BLaER1 (cell line): ENCODE data around the gene CNTROB.

Source experiments
- H3K27ac ChIP-seq: shearing (Covaris generic); formaldehyde crosslinking; 2 replicates; pipeline ENCODE4 v1.8.1; 2022
- H3K27me3 ChIP-seq: shearing (Covaris generic); formaldehyde crosslinking; 2 replicates; pipeline ENCODE4 v1.8.1; 2022
- H3K36me3 ChIP-seq: shearing (Covaris generic); formaldehyde crosslinking; 2 replicates; pipeline ENCODE4 v1.8.1; 2022
- H3K4me1 ChIP-seq: shearing (Covaris generic); formaldehyde crosslinking; 2 replicates; pipeline ENCODE4 v1.8.1; 2022
- H3K4me2 ChIP-seq: shearing (Covaris generic); formaldehyde crosslinking; 2 replicates; pipeline ENCODE4 v1.8.1; 2022
- H3K4me3 ChIP-seq: shearing (Covaris generic); formaldehyde crosslinking; 2 replicates; pipeline ENCODE4 v1.8.1; 2022
- H3K9ac ChIP-seq: shearing (Covaris generic); formaldehyde crosslinking; 2 replicates; pipeline ENCODE4 v1.8.1; 2022
- H3K9me3 ChIP-seq: shearing (Covaris generic); formaldehyde crosslinking; 2 replicates; pipeline ENCODE4 v1.8.1; 2022
- H4K20me1 ChIP-seq: shearing (Covaris generic); formaldehyde crosslinking; 2 replicates; pipeline ENCODE4 v1.8.1; 2022
- Cebpa-rat ChIP-seq: shearing (Covaris generic); IDR thresholded peaks from 2 replicates; pipeline ENCODE4 v1.8.1; 2022

Gene CNTROB

GRCh38 chr17:7955414-7956227, 23.6 kb downstream of the CNTROB start:
- H3K9me3 ChIP-seq: no peaks in the 10 kb centered on the region
- no peak overlapping the region for H3K4me2 ChIP-seq
- no peaks in the 10 kb centered on the region for H3K27me3 ChIP-seq
- no peaks in the 10 kb centered on the region for H3K4me1 ChIP-seq
- H3K36me3 ChIP-seq: peaks cover 8% of the 10 kb centered on the region
- H3K4me3 ChIP-seq: no peak overlapping the region
- no peak overlapping the region for H3K9ac ChIP-seq
- H3K27ac ChIP-seq: no peak overlapping the region
- TF ChIP-seq Cebpa-rat: no peak
- H4K20me1 ChIP-seq: no peaks in the 10 kb centered on the region

GRCh38 chr17:7956228-7956965, 24.4 kb downstream of the CNTROB start:
- Histone ChIP-seq H3K27me3 (no peaks in the 10 kb centered on the region), H4K20me1 (no peaks in the 10 kb centered on the region), H3K9ac (no peak overlapping the region), H3K9me3 (no peaks in the 10 kb centered on the region), H3K36me3 (0 out of 2 replicates have a peak, but pooled peaks cover 6% of the 10 kb centered on the region), H3K4me3 (no peak overlapping the region), H3K27ac (no peak overlapping the region), H3K4me1 (no peaks in the 10 kb centered on the region), H3K4me2 (no peak overlapping the region)
- no peak for TF ChIP-seq Cebpa-rat

DNA sequence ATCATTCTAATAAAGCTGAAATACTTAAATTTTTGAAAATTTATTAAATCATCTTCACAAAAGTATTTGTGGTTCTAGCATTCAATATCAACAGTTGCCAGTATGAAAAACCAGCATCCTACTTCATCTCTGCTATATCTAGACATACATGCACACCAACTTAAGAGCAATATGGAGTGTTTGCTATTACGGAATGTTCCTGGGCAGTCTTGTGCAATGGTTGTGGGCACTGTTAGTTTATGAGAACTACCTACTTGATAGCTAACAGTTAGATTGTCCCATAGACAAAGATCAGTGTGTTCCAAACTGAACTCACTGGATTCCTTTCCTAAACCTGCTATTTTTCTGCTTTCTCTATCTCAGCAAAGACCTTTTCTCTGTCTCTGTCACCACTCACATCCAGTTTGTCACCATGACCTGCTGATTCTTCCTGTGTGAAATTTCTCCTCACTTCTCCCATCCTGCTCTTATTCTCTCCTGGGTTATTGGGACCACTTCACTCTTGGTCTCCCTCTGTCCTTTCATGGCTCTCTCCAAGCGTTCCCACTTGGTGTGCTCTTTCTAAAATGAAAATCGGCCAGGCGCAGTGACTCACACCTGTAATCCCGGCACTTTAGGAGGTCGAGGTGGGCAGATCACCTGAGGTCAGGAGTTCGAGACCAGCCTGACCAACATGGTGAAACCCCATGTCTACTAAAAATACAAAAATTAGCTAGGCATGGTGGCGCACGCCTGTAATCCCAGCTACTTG, 27.7 kb downstream of the CNTROB start:
- TF ChIP-seq Cebpa-rat: no peak
- H3K4me3 ChIP-seq: no peak overlapping the region
- H4K20me1 ChIP-seq: no peaks in the 10 kb centered on the region
- H3K9me3 ChIP-seq: no peaks in the 10 kb centered on the region
- H3K4me2 ChIP-seq: no peak overlapping the region
- H3K27me3 ChIP-seq: no peaks in the 10 kb centered on the region
- no peaks in the 10 kb centered on the region for H3K4me1 ChIP-seq
- no peak overlapping the region for H3K9ac ChIP-seq
- no peaks in the 10 kb centered on the region for H3K36me3 ChIP-seq
- H3K27ac ChIP-seq: no peak overlapping the region

DNA sequence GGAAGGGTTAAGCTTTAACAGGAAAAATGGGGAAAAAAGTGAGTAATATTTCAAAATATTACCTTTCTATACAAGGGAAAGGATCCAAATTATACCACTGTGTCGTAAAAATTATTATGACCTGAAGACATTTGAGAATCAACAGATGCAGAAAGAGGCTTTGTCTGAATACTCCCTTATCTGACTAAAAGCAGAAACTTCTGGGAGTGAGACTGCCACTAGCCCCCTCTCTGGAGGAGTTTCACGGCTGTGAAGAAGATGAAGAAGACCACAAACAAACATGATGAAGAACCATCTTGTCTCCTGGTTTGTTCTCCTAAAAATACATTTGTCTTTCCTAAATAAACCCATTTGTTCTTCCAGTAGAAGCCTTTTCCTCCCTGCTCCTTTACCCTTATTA, 29.4 kb downstream of the CNTROB start:
- TF ChIP-seq Cebpa-rat: no peak
- Histone ChIP-seq H3K4me3 (no peak overlapping the region), H3K9me3 (no peaks in the 10 kb centered on the region), H3K4me1 (no peaks in the 10 kb centered on the region), H3K27me3 (no peaks in the 10 kb centered on the region), H3K4me2 (no peak overlapping the region), H4K20me1 (no peaks in the 10 kb centered on the region), H3K36me3 (no peaks in the 10 kb centered on the region), H3K27ac (no peak overlapping the region), H3K9ac (no peak overlapping the region)

DNA sequence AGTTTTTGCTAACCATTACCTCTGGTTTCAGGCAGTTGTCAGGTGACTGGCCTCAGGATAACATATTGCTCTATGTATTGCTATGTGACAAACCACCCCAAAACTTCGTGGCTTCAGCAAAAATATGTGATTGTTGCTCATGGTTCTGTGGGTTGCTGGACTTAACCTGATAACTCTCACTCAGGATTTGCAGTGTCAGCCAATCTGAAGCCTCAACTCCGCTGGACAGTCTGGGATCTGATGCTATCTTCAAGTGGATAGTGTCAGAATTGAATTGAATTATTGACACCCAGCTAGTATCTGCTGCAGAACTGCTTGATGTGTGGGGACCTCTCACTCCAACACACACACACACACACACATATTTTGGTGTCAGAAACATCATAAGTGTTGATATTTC, 35.7 kb downstream of the CNTROB start:
- Histone ChIP-seq H3K9me3 (no peaks in the 10 kb centered on the region), H3K4me3 (no peak overlapping the region), H3K27ac (no peak overlapping the region)

GRCh38 chr17:7969433-7969832, 37.4 kb downstream of the CNTROB start:
- Histone ChIP-seq H3K36me3 (no peaks in the 10 kb centered on the region), H4K20me1 (no peaks in the 10 kb centered on the region), H3K4me3 (no peak overlapping the region), H3K9me3 (peaks cover 11% of the 10 kb centered on the region), H3K27me3 (no peaks in the 10 kb centered on the region), H3K9ac (no peak overlapping the region), H3K4me1 (no peaks in the 10 kb centered on the region), H3K27ac (no peak overlapping the region), H3K4me2 (no peak overlapping the region)
- TF ChIP-seq Cebpa-rat: no peak

More for the DNA sequence above, 35.7 kb downstream of the CNTROB start:
- Histone ChIP-seq H3K9ac (no peak overlapping the region), H3K36me3 (no peaks in the 10 kb centered on the region), H3K4me1 (no peaks in the 10 kb centered on the region), H3K4me2 (no peak overlapping the region), H4K20me1 (no peaks in the 10 kb centered on the region), H3K27me3 (no peaks in the 10 kb centered on the region)
- no peak for TF ChIP-seq Cebpa-rat

DNA sequence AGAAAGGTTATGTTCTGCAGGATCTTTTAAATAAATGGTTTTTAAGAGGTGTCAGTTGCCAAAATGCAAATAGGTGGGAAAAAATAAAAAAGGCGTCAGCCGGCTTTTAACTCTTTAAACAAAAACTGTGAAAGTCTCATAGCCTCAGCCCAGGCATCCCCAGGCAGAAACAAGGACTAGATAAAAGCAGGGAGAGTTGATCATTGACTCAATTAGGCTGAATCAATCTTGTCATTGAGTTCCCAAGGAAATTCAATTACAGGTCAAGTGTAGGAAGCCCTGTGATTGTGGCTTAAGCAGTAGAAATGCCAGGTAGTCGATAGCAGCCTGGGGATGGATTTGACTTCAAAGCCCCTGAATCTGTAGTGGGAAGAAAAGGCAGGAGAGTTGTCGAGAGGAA, 39.6 kb downstream of the CNTROB start:
- Histone ChIP-seq H3K9me3 (peaks cover 29% of the 10 kb centered on the region), H3K9ac (no peak overlapping the region), H3K36me3 (no peaks in the 10 kb centered on the region), H3K4me1 (no peaks in the 10 kb centered on the region), H3K27ac (no peak overlapping the region), H4K20me1 (no peaks in the 10 kb centered on the region), H3K27me3 (no peaks in the 10 kb centered on the region), H3K4me3 (no peak overlapping the region), H3K4me2 (no peak overlapping the region)
- TF ChIP-seq Cebpa-rat: no peak

DNA sequence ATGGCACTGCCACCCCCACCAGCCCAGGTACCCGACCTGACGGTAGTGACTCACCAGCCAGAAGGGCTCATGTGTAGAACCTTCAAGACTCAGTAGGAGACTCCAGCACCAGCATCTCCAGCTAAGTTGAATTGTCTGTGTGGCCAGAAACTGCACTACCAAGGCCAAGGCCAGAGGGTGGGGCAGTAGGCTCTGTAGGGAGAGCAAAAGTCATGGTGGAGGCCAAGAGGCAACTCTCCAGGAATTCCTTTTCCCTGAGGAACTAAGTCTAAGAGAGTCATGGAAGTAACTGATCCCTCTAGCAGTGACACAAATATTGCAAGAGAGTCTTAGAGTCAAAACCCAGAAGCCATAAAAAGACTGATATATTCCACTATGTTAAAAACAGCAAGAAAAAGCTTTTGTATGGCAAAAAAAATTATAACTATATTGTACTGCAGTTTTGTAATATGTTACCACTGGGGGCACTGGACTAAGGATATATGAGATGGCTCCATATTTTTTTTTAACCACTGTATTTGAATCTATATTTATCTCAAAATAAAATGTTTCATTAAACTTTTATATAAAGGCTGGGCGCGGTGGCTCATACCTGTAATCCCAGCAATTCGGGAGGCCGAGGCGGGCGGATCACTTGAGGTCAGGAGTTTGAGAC, 40.3 kb downstream of the CNTROB start:
- Histone ChIP-seq H3K4me2 (no peak overlapping the region), H3K4me1 (no peaks in the 10 kb centered on the region), H4K20me1 (no peaks in the 10 kb centered on the region), H3K4me3 (no peak overlapping the region), H3K27me3 (no peaks in the 10 kb centered on the region), H3K9me3 (peaks cover 29% of the 10 kb centered on the region), H3K9ac (no peak overlapping the region), H3K36me3 (no peaks in the 10 kb centered on the region), H3K27ac (no peak overlapping the region)
- TF ChIP-seq Cebpa-rat: no peak

DNA sequence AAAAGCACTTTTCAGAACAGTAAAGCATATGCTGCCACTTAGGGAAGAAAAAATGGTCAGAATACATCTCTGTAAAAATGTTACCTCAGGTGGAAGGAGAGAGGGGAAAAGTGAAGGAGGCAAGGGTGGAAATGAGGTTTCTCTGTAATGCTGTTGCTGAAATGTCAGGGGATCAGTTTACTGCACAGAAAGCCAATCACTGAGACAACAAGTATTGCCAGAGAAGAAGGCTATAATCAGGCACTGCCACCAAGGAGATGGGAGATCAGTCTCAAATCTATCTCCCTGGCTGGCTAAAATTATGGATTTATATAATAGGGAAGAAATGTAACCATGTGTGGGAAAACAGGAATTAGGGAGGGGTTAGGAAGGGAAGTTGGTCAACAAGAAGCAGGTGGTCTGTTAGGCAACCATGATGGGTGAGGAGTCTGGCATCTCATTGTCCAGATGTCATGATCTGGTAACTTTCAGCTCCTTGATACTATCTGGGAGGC, 42.7 kb downstream of the CNTROB start:
- Histone ChIP-seq H3K4me3 (no peak overlapping the region), H4K20me1 (no peaks in the 10 kb centered on the region), H3K36me3 (no peaks in the 10 kb centered on the region), H3K27ac (no peak overlapping the region), H3K4me2 (no peak overlapping the region), H3K4me1 (no peaks in the 10 kb centered on the region), H3K9me3 (peaks cover 29% of the 10 kb centered on the region), H3K9ac (no peak overlapping the region), H3K27me3 (no peaks in the 10 kb centered on the region)
- no peak for TF ChIP-seq Cebpa-rat
